ENCODE data around the gene A1BG. TPM values are rescaled to one million over a fixed set of nuclear protein-coding genes. Genes with fewer than 3 reads are reported as not detected.

The A1BG gene
- total and polyA plus RNA-seq, 4 donors, result 521 to 2,157 (median 1,029) TPM

DNA sequence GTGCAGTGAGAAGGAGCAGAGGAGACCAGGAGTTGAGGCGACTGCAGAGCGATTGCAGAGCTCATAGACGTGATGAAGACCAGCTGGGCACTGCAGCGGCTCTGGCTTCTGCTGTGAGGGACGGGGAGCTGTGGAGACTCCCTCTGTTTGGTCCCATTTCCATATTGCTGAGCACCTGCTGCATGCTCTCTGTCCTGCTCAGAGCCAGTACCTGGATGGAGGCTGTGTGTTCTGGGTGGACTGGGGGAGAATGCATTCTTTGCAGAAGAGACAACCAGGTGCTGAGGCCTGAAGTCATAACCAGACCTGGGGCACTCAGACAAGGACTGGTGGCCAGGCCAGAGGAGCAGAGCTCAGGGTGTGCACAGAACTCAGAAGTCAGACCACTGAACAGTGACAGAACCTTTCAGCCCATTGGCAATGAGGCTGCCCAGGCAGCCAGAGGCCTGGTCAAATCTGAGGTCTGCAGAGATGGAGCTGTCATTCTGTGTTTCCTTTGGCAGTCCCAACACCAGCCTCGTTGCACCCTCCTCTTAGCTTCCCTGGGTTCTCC, 1.3 kb upstream of the A1BG start (continued):
- TF ChIP-seq REST (IDR thresholded peaks at IDR 0.05) (no peak), FOXA1 (IDR thresholded peaks at IDR 0.05) (no peak), TAF1 (conservative IDR thresholded peaks at IDR 0.05) (no peak)

DNA sequence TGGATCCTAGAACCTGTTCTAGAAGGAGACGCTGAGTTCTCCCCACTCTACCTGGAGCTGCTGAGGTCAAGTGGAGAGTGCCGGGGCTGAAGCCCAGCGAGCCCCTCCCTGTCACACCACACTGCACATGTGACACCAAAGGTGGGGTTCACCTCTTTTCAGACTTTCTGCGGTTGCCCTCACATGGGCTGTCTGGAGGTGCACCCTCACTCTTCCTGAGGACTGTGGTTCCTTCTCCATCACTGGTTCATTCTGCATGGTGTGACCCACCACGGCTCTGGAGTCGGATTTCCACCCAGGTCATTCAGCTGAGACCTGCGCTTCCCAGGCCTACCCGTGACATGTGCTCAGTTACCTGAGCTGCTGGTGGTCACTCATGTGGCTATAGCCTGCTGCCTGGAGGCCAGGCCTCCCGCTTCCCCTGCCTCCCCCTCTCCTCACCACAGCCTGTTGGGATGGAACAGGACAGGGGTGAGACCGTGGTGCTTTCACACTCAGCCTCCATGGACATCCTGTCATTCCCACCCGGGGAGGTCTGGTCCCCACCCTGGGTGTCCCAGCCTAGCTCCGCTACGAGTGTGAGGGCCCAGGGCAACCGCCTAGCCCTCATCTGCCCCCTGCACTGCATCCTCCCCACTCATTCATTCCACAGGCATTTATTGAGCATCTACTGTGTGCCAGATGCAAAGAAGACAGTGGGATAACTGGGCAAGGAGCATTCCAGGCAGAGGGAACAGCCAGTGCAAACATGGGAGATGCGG, 605 bp upstream of the A1BG start:
- no peak for DNase-seq (ENCODE audit: low spot score)
- 71% methylated on average over 15 of the region's 15 CpGs for WGBS
- TF ChIP-seq RAD21 (IDR thresholded peaks at IDR 0.05) (no peak), RXRA (IDR thresholded peaks at IDR 0.05) (peak; percentile 3 to 35), HNF4A (conservative IDR thresholded peaks at IDR 0.05) (peak in 1 of 2 donors; percentile 6), GABPA (IDR thresholded peaks at IDR 0.05 in 1 of 2, conservative IDR thresholded peaks at IDR 0.05 in 1 of 2) (peak in 1 of 2 donors; percentile 5)
- Histone ChIP-seq H3K9me3 (ENCODE audit: control insufficient read depth in 4 of 4, low read length in 3 of 4) (no peaks in the 10 kb centered on the region), H3K27me3 (ENCODE audit: control insufficient read depth in 4 of 4, insufficient read depth in 4 of 4, low read length in 3 of 4) (no peaks in the 10 kb centered on the region), H3K27ac (ENCODE audit: low read depth in 1 of 2, low read length in 2 of 2) (peak overlapping the region; percentile 3 to 14), H3K4me1 (ENCODE audit: control insufficient read depth in 4 of 4, insufficient read depth in 4 of 4, low read length in 3 of 4) (peaks cover 23 to 78% (median 58%) of the 10 kb centered on the region in 4 donors), H3K4me3 (ENCODE audit: low read depth in 1 of 3, low read length in 3 of 3) (peak overlapping the region in 1 of 3 donors; percentile 20), H3K9ac (ENCODE audit: low read depth in 1 of 2, low read length in 2 of 2) (no peak overlapping the region), H3K36me3 (ENCODE audit: control insufficient read depth in 4 of 4, insufficient read depth in 3 of 4, low read depth in 1 of 4, low read length in 3 of 4) (no peaks in the 10 kb centered on the region)

GRCh38 chr19:58351990-58352755, 1.1 kb downstream of the A1BG start:
- 40% methylated on average over 23 of the region's 23 CpGs for WGBS
- no peaks in the 10 kb centered on the region for H3K9me3 ChIP-seq (ENCODE audit: control insufficient read depth in 4 of 4, low read length in 3 of 4)
- H3K36me3 ChIP-seq (ENCODE audit: control insufficient read depth in 4 of 4, insufficient read depth in 3 of 4, low read depth in 1 of 4, low read length in 3 of 4), result peaks cover 0 to 3% (median 0%) of the 10 kb centered on the region in 4 donors
- no peak for DNase-seq (ENCODE audit: low spot score)
- TF ChIP-seq FOXA1 (IDR thresholded peaks at IDR 0.05) (no peak), HNF4G (IDR thresholded peaks at IDR 0.05) (no peak), HNF4A (conservative IDR thresholded peaks at IDR 0.05) (peak in 1 of 2 donors; percentile 4), RXRA (IDR thresholded peaks at IDR 0.05) (no peak)
- TF ChIP-seq, protein P1, sequence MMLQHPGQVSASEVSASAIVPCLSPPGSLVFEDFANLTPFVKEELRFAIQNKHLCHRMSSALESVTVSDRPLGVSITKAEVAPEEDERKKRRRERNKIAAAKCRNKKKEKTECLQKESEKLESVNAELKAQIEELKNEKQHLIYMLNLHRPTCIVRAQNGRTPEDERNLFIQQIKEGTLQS (IDR thresholded peaks at IDR 0.05), result no peak
- H3K4me3 ChIP-seq (ENCODE audit: low read depth in 1 of 3, low read length in 3 of 3), result peak overlapping the region; percentile 65 to 96 (median 81)
- H3K27me3 ChIP-seq (ENCODE audit: control insufficient read depth in 4 of 4, insufficient read depth in 4 of 4, low read length in 3 of 4), result no peaks in the 10 kb centered on the region
- H3K4me1 ChIP-seq (ENCODE audit: control insufficient read depth in 4 of 4, insufficient read depth in 4 of 4, low read length in 3 of 4), result peaks cover 23 to 88% (median 66%) of the 10 kb centered on the region in 4 donors
- H3K9ac ChIP-seq (ENCODE audit: low read depth in 1 of 2, low read length in 2 of 2), result peak overlapping the region; percentile 28 to 69
- peak overlapping the region; percentile 42 to 47 for H3K27ac ChIP-seq (ENCODE audit: low read depth in 1 of 2, low read length in 2 of 2)

Data from liver (tissue), 9 donors.